GM19324 (cell line): ENCODE data around the gene BMP7.
"Not testable (repeated sequence)": the region's sequence is repeated elsewhere in the genome, so short reads cannot be mapped to it uniquely, and the experiment has no call there.

Experiments used
- ATAC-seq: cut with Tn5 transposase; IDR thresholded peaks from one replicate; pipeline ENCODE4 v1.9.1; 2021; ENCODE audit warnings: mild to moderate bottlenecking, moderate library complexity; ENCODE audit not compliant: unreplicated experiment, low FRiP score

The BMP7 gene

GRCh38 chr20:57288651-57289277, 22.3 kb upstream of the BMP7 start:
- no peak for ATAC-seq

GRCh38 chr20:57287901-57288300, 21.5 kb upstream of the BMP7 start:
- no peak for ATAC-seq

- no peak for ATAC-seq
Measured at GRCh38 chr20:57287007-57287880, 20.8 kb upstream of the BMP7 start.

GRCh38 chr20:57283860-57284259, 17.4 kb upstream of the BMP7 start:
- no peak for ATAC-seq

GRCh38 chr20:57282670-57283361, 16.4 kb upstream of the BMP7 start:
- ATAC-seq: no peak

GRCh38 chr20:57281900-57282299, 15.5 kb upstream of the BMP7 start:
- ATAC-seq: no peak

- no peak for ATAC-seq
Measured at GRCh38 chr20:57280221-57280620, 13.8 kb upstream of the BMP7 start.

GRCh38 chr20:57279548-57279947, 13.1 kb upstream of the BMP7 start:
- not testable (repeated sequence) for ATAC-seq

GRCh38 chr20:57278457-57278856, 12.0 kb upstream of the BMP7 start:
- no peak for ATAC-seq

- no peak for ATAC-seq
Measured at GRCh38 chr20:57277398-57278105, 11.1 kb upstream of the BMP7 start.

- ATAC-seq: no peak
Measured at GRCh38 chr20:57276221-57276620, 9.8 kb upstream of the BMP7 start.

- no peak for ATAC-seq
Measured at GRCh38 chr20:57275813-57276212, 9.4 kb upstream of the BMP7 start.

- ATAC-seq: no peak
Measured at GRCh38 chr20:57275334-57275733, 8.9 kb upstream of the BMP7 start.

- ATAC-seq: no peak
Measured at GRCh38 chr20:57274846-57275245, 8.4 kb upstream of the BMP7 start.

- no peak for ATAC-seq
Measured at GRCh38 chr20:57274299-57274698, 7.9 kb upstream of the BMP7 start.

GRCh38 chr20:57272883-57273535, 6.6 kb upstream of the BMP7 start:
- ATAC-seq: no peak

GRCh38 chr20:57270204-57270984, 4.0 kb upstream of the BMP7 start:
- ATAC-seq: no peak

- ATAC-seq: no peak
Measured at GRCh38 chr20:57269148-57269984, 2.9 kb upstream of the BMP7 start.
